Ascending aorta (tissue), 2 donors: ENCODE measurements around the gene KCNE4. TPM values are rescaled to one million over a fixed set of nuclear protein-coding genes. Genes with fewer than 3 reads are reported as not detected.

Experiments used
- DNase-seq, 2 donors: peaks; one replicate each; pipeline ENCODE4 v3.0.0-alpha.2; 2019; ENCODE audit warnings: low spot score in 2 of 2
- H3K27ac ChIP-seq, 2 donors: fragments of 200-600 bp; sonication (generic); one replicate each; pipeline ENCODE4 v1.5.1; 2016 to 2017; ENCODE audit warnings: mild to moderate bottlenecking in 1 of 2
- H3K27me3 ChIP-seq: fragments of 200-600 bp; sonication (generic); one replicate; pipeline ENCODE4 v1.5.1; 2017
- H3K36me3 ChIP-seq, 2 donors: fragments of 200-600 bp; sonication (generic); one replicate each; pipeline ENCODE4 v1.5.1; 2016
- H3K4me1 ChIP-seq, 2 donors: fragments of 200-600 bp; sonication (generic); one replicate each; pipeline ENCODE4 v1.5.1; 2016 to 2017; ENCODE audit warnings: mild to moderate bottlenecking in 1 of 2
- H3K4me3 ChIP-seq, 2 donors: fragments of 200-600 bp; sonication (generic); one replicate each; pipeline ENCODE4 v1.5.1; 2016 to 2017; ENCODE audit warnings: mild to moderate bottlenecking in 1 of 2
- H3K9me3 ChIP-seq, 2 donors: fragments of 200-600 bp; sonication (generic); one replicate each; pipeline ENCODE4 v1.5.1; 2016
- CTCF ChIP-seq, 3 experiments: fragments of 200-600 bp in 2 of 3; fragments of 450-650 bp in 1 of 3; sonication (generic) in 2 of 3; IDR thresholded peaks; one replicate each; pipeline ENCODE4 v1.5.1; 2016 to 2019; ENCODE audit warnings: antibody characterized with exemption in 3 of 3, mild to moderate bottlenecking in 1 of 3, moderate library complexity in 1 of 3
- intact Hi-C: fragments of 100-400 bp; cut with DNase I; formaldehyde crosslinking; loops from one replicate; pipeline ENCODE4 v1.15.1; 2023
- total RNA-seq: library from RNA; depleted of rRNA; stranded (reverse); fragments of >200 nt; gene quantifications from one replicate; pipeline ENCODE4 v1.1.0, GENCODE V29; 2016

KCNE4 gene
- total RNA-seq, 1 donor from 2014 or later, result 18.3 TPM

- TF ChIP-seq CTCF (IDR thresholded peaks at IDR 0.05), result no peak
- no peaks in the 10 kb centered on the region for H3K9me3 ChIP-seq
- no peaks in the 10 kb centered on the region for H3K27me3 ChIP-seq
- no peak overlapping the region for H3K27ac ChIP-seq
- no peaks in the 10 kb centered on the region for H3K36me3 ChIP-seq
- intact Hi-C loops, result no loop called here
- no peak overlapping the region for H3K4me3 ChIP-seq
- H3K4me1 ChIP-seq, result no peaks in the 10 kb centered on the region
- no peak for DNase-seq
These were observed 30.9 kb upstream of the KCNE4 start for GRCh38 chr2:223020971-223021675.

- H3K4me3 ChIP-seq, result no peak overlapping the region
- no peaks in the 10 kb centered on the region for H3K9me3 ChIP-seq
- intact Hi-C loops, result no loop called here
- TF ChIP-seq CTCF (IDR thresholded peaks at IDR 0.05), result no peak
- H3K27me3 ChIP-seq, result no peaks in the 10 kb centered on the region
- no peaks in the 10 kb centered on the region for H3K4me1 ChIP-seq
- no peaks in the 10 kb centered on the region for H3K36me3 ChIP-seq
- no peak for DNase-seq
- no peak overlapping the region for H3K27ac ChIP-seq
These were observed 25.5 kb upstream of the KCNE4 start for GRCh38 chr2:223026357-223027110.

DNA sequence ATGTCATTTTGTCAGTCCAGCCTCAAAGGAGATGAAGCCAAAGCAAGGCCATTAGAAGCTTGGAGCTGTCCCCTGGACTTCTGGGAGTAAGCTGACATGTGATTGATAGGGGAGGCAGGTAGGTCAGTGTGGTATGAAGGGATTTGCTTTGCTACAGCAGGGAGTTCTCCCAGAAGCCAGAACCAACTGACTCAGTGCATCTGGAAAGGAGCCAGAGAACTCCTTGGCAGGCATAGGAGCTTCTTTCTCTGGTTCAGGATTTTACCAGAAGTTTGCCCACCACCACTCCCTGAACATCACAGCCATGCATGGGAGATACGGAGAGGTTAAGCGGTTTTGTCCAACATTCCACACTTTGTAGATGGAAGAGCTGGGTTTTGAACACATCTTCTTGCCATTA is 24.5 kb upstream of the KCNE4 start:
- H3K4me3 ChIP-seq, result no peak overlapping the region
- no peaks in the 10 kb centered on the region for H3K36me3 ChIP-seq
- no peak for TF ChIP-seq CTCF (IDR thresholded peaks at IDR 0.05)
- H3K9me3 ChIP-seq, result no peaks in the 10 kb centered on the region
- intact Hi-C loops, result no loop called here
- no peaks in the 10 kb centered on the region for H3K27me3 ChIP-seq
- no peak for DNase-seq
- no peak overlapping the region for H3K27ac ChIP-seq
- no peaks in the 10 kb centered on the region for H3K4me1 ChIP-seq

DNA sequence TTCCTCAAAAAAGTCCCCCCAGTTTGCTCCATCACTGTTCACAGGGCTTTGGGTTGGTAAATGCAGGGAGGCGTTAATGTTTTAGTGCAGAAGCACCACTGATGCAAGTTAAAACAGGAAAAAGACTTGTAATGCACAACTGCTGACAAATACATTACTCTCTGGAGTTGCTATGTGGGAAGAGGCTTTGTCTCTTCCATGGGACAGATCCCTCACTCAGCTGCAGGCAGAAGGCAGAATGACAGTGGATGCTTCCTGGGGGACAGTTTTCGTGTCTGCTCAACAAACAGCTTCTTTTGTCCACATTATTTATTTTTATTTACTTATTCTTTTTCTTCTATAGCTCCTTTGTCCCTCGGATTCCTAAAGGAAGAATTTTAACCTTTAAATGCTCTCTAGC is 22.7 kb upstream of the KCNE4 start:
- intact Hi-C loops, result no loop called here
- H3K27me3 ChIP-seq, result no peaks in the 10 kb centered on the region
- no peaks in the 10 kb centered on the region for H3K36me3 ChIP-seq
- TF ChIP-seq CTCF (IDR thresholded peaks at IDR 0.05), result no peak
- H3K9me3 ChIP-seq, result no peaks in the 10 kb centered on the region
- no peak overlapping the region for H3K4me3 ChIP-seq
- H3K27ac ChIP-seq, result no peak overlapping the region
- no peaks in the 10 kb centered on the region for H3K4me1 ChIP-seq
- DNase-seq, result no peak

DNA sequence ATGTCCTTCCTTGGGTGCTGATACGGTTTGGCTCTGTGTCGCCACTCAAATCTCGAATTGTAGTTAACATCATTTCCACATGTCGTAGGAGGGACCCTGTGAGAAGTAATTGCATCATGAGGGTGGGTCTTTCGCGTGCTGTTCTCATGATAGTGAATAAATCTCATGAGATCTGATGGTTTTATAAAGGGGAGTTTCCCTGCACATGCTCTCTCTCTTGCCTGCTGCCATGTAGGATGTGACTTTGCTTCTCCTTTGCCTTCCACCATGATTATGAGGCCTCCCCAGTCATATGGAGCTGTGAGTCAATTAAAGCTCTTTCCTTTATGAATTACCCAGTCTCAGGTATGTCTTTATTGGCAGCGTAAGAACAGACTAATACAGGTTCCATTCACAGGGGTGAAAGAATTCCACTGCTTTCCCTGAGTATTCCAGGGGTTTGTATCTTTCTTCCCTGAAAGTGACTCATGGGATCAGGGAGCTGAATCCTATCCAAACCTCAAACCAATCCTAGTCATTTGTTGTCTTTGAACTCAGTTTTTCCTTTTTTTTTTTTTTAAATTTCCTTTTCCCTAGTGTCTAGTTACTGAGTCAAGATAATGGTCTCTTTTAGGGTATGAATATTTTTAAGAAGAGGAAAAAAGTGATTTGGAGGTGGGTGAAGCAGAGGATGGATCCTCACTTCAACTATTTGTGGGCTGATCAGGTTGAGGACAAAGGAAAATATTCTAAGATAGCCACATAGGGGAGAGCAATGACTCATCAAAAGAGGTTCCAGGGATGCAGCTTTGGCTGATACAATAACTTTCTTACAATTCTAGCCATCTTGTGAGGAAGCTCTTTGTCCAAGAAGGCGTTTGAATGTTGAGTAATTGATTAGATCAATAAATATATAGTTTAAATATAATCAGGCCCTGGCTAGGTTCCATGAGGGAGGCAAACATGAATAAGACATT is 19.5 kb upstream of the KCNE4 start:
- TF ChIP-seq CTCF (IDR thresholded peaks at IDR 0.05), result no peak
- no peaks in the 10 kb centered on the region for H3K4me1 ChIP-seq
- intact Hi-C loops, result no loop called here
- H3K36me3 ChIP-seq, result no peaks in the 10 kb centered on the region
- H3K4me3 ChIP-seq, result no peak overlapping the region
- H3K9me3 ChIP-seq, result no peaks in the 10 kb centered on the region
- no peak overlapping the region for H3K27ac ChIP-seq
- DNase-seq, result no peak
- no peaks in the 10 kb centered on the region for H3K27me3 ChIP-seq
